HL-60/S4 (cell line): ENCODE data around the gene AHNAK2.
"Not testable (repeated sequence)": the region's sequence is repeated elsewhere in the genome, so short reads cannot be mapped to it uniquely, and the experiment has no call there.

ENCODE experiments used
- in situ Hi-C: fragments of 300-500 bp; cut with MboI; formaldehyde crosslinking; loops from 2 replicates; pipeline ENCODE4 v1.14.3; 2022; ENCODE audit warnings: low sequenced_read_pairs

AHNAK2 gene

GRCh38 chr14:104954746-104955395 is 23.3 kb downstream of the AHNAK2 start:
- in situ Hi-C loops, result no loop called here

GRCh38 chr14:104953896-104954656 is 24.1 kb downstream of the AHNAK2 start:
- in situ Hi-C loops, result no loop called here

DNA sequence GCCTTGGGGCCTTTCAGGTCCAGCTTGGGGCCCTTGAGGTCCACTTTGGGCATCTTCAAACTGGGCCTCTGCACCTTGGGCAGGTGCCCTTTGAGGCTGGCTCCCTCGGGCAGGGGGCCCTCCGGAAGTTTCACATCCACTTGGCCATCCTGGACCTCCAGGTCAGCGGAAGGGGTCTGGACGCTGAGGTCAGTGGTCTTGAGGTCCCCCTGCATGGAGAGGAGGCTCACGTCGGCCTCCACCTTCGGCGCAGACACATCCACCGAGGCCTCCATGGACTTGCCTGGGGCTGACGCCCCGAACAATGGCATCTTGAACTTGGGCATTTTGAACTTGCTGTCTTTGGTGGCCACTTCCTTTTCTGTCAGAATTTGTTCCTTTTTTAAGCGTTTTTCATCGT is 25.1 kb downstream of the AHNAK2 start:
- in situ Hi-C loops, result no loop called here

DNA sequence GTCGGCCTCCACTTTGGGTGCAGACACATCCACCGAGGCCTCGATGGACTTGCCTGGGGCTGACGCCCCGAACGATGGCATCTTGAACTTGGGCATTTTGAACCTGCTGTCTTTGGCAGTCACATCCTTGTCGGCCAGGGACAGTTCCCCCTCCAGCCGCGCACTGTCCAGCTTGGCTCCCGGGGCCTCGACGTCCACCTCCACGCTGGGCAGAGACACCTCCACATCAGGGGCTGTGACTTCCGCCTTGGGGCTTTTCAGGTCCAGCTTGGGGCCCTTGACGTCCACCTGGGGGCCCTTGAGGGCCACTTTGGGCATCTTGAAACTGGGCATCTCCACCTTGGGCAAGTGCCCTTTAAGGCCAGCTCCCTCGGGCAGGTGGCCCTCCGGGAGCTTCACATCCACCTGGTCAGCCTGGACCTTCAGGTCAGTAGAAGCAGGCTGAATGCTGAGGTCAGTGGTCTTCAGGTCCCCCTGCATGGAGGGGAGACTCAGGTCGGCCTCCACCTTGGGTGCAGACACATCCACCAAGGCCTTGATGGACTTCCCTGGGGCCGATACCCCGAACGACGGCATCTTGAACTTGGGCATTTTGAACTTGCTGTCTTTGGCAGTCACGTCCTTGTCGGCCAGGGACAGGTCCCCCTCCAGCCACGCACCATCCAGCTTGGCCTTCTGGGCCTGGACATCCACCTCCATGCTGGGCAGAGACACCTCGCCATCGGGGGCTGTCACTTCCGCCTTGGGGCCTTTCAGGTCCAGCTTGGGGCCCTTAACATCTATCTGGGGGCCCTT is 26.1 kb downstream of the AHNAK2 start:
- in situ Hi-C loops, result not testable (repeated sequence)

- in situ Hi-C loops, result not testable (repeated sequence)
Observed at GRCh38 chr14:104950701-104951100, 27.5 kb downstream of the AHNAK2 start.

- in situ Hi-C loops, result no loop called here
Observed at GRCh38 chr14:104950021-104950420, 28.2 kb downstream of the AHNAK2 start.

GRCh38 chr14:104949406-104949955 is 28.7 kb downstream of the AHNAK2 start:
- in situ Hi-C loops, result not testable (repeated sequence)

GRCh38 chr14:104948736-104949031 is 29.5 kb downstream of the AHNAK2 start:
- in situ Hi-C loops, result no loop called here

DNA sequence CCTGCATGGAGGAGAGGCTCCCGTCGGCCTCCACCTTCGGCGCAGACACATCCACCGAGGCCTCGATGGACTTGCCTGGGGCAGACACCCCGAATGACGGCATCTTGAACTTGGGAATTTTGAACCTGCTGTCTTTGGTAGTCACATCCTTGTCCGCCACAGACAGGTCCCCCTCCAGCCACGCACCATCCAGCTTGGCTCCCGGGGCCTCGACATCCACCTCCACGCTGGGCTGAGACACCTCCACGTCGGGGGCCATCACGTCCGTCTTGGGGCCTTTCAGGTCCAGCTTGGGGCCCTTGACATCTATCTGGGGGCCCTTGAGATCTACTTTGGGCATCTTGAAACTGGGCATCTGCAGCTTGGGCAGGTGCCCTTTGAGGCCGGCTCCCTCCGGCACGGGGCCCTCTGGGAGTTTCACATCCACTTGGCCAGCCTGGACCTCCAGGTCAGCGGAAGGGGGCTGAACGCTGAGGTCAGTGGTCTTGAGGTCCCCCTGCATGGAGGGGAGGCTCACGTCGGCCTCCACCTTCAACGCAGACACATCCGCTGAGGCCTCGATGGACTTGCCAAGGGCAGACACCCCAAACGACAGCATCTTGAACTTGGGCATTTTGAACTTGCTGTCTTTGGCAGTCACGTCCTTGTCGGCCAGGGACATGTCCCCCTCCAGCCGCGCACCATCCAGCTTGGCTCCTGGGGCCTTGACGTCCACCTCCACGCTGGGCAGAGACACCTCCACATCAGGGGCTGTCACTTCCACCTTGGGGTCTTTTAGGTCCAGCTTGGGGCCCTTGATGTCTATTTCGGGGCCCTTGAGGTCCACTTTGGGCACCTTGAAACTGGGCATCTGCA is 30.1 kb downstream of the AHNAK2 start:
- in situ Hi-C loops, result not testable (repeated sequence)

DNA sequence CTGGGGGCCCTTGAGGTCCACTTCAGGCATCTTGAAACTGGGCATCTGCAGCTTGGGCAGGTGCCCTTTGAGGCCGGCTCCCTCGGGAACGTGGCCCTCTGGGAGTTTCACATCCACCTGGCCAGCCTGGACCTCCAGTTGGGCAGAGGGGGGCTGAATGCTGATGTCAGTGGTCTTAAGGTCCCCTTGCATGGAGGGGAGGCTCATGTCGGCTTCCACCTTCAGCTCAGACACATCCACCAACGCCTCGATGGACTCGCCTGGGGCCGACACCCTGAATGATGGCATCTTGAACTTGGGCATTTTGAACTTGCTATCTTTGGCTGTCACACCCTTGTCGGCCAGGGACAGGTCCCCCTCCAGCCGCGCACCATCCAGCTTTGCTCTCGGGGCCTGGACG is 31.0 kb downstream of the AHNAK2 start:
- in situ Hi-C loops, result not testable (repeated sequence)

DNA sequence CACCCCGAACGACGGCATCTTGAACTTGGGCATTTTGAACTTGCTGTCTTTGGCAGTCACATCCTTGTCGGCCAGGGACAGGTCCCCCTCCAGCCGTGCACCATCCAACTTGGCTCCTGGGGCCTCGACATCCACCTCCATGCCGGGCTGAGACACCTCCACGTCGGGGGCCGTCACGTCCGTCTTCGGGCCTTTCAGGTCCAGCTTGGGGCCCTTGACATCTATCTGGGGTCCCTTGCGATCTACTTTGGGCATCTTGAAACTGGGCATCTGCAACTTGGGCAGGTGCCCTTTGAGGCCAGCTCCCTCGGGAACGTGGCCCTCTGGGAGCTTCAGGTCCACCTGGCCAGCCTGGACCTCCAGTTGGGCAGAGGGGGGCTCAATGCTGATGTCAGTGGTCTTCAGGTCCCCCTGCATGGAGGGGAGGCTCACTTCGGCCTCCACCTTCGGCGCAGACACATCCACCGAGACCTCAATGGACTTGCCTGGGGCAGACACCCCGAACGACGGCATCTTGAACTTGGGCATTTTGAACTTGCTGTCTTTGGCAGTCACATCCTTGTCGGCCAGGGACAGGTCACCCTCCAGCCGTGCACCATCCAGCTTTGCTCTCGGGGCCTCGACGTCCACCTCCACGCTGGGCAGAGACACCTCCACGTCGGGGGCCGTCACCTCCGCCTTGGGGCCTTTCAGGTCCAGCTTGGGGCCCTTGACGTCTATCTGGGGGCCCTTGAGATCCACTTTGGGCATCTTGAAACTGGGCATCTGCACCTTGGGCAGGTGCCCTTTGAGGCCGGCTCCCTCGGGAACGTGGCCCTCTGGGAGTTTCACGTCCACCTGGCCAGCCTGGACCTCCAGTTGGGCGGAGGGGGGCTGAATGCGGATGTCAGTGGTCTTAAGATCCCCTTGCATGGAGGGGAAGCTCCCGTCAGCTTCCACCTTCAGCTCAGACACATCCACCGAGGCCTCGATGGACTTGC is 31.9 kb downstream of the AHNAK2 start:
- in situ Hi-C loops, result not testable (repeated sequence)

- in situ Hi-C loops, result not testable (repeated sequence)
Observed at GRCh38 chr14:104945266-104945665, 32.9 kb downstream of the AHNAK2 start.

DNA sequence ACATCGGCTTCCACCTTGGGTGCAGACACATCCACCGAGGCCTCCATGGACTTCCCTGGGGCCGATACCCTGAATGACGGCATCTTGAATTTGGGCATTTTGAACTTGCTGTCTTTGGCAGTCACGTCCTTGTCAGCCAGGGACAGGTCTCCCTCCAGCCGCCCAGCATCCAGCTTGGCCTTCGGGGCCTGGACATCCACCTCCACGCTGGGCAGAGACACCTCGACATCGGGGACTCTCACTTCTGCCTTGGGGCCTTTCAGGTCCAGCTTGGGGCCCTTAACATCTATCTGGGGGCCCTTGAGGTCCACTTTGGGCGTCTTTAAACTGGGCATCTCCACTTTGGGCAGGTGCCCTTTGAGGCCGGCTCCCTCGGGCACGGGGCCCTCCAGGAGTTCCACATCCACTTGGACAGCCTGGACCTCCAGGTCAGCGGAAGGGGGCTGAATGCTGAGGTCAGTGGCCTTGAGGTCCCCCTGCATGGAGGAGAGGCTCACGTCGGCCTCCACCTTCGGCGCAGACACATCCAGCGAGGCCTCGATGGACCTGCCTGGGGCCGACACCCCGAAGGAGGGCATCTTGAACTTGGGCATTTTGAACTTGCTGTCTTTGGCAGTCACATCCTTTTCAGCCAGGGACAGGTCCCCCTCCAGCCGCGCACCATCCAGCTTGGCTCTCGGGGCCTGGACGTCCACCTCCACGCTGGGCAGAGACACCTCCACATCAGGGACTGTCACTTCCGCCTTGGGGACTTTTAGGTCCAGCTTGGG is 33.6 kb downstream of the AHNAK2 start:
- in situ Hi-C loops, result not testable (repeated sequence)

DNA sequence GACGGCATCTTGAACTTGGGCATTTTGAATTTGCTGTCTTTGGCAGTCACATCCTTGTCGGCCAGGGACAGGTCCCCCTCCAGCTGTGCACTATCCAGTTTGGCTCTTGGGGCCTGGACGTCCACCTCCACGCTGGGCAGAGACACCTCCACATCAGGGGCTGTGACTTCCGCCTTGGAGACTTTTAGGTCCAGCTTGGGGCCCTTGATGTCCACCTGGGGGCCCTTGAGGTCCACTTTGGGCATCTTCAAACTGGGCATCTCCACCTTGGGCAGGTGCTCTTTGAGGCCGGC is 34.2 kb downstream of the AHNAK2 start:
- in situ Hi-C loops, result not testable (repeated sequence)

DNA sequence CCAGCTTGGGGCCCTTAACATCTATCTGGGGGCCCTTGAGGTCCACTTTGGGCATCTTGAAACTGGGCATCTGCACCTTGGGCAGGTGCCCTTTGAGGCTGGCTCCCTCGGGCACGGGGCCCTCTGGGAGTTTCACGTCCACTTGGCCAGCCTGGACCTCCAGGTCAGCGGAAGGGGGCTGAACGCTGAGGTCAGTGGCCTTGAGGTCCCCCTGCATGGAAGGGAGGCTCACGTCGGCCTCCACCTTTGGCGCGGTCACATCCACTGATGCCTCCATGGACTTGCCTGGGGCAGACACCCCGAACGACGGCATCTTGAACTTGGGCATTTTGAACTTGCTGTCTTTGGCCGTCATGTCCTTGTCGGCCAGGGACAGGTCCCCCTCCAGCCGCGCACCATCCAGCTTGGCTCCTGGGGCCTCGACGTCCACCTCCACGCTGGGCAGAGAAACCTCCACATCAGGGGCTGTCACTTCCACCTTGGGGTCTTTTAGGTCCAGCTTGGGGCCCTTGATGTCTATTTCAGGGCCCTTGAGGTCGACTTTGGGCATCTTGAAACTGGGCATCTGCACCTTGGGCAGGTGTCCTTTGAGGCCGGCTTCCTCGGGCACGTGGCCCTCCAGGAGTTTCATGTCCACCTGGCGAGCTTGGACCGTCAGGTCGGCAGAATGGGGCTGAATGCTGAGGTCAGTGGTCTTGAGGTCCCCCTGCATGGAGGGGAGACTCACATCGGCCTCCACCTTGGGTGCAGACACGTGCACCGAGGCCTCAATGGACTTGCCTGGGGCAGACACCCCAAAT is 34.8 kb downstream of the AHNAK2 start:
- in situ Hi-C loops, result not testable (repeated sequence)

GRCh38 chr14:104942586-104942985 is 35.6 kb downstream of the AHNAK2 start:
- in situ Hi-C loops, result no loop called here

DNA sequence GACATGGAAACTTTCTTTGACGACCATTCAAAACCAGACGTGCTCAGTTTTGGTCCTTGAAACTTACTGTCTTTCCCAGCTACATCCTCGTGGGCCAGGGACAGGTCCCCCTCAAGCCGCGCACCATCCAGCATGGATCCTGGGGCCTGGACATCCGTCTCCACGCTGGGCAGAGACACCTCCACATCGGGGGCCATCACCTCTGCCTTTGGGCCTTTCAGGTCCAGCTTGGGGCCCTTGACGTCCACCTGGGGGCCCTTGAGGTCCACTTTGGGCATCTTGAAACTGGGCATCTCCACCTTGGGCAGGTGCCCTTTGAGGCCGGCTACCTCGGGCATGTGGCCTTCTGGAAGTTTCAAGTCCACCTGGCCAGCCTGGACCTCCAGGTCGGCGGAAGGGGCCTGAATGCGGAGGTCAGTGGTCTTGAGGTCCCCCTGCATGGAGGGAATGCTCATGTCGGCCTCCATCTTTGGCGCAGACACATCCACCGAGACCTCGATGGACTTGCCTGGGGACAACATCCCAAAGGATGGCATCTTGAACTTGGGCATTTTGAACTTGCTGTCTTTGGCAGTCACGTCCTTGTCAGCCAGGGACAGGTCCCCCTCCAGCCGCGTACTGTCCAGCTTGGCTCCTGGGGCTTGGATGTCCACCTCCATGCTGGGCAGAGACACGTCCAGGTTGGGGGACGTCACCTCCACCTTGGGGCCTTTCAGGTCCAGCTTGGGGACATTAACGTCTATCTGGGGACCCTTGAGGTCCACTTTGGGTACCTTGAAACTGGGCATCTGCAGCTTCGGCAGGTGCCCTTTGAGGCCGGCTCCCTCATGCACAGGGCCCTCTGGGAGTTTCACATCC is 36.4 kb downstream of the AHNAK2 start:
- in situ Hi-C loops, result no loop called here
